ENCODE data around the gene PPP1R27. TPM values are rescaled to one million over a fixed set of nuclear protein-coding genes. Genes with fewer than 3 reads are reported as not detected.

The PPP1R27 gene
- polyA plus RNA-seq, 2 of the 4 experiments (the other 2 are of a cell fraction): 0.09 TPM; not detected in 1

DNA sequence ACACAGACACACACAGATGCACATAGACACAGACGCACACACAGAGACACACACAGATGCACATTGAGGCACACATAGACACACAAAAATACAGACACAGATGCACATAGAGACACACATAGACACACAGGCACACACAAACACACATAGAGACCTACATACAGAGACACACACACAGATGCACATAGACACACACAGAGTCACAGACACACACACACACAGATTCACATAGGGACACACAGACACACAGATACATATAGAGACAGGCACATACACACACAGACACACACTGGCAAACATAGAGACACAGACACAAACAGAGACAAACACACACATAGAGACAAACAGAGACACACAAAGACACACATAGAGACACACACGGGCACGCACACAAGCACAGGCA, 40.8 kb downstream of the PPP1R27 start:
- no peak for DNase-seq (ENCODE audit: low read depth in 1 of 2, low spot score in 1 of 2)
- H3K9me3 ChIP-seq: no peaks in the 10 kb centered on the region
- no peak for TF ChIP-seq BHLHE40 (IDR thresholded peaks at IDR 0.05; ENCODE audit: low read depth, low read length)
- TF ChIP-seq RARB (CRISPR knock-in tag; IDR thresholded peaks at IDR 0.05): no peak
- TF ChIP-seq PHF8 (IDR thresholded peaks at IDR 0.05; ENCODE audit: borderline replicate concordance, low read depth): no peak
- TF ChIP-seq JUNB (IDR thresholded peaks at IDR 0.05): no peak
- no peak for TF ChIP-seq MAZ (IDR thresholded peaks at IDR 0.05; ENCODE audit: borderline replicate concordance, low read depth, low read length)
- TF ChIP-seq EHF (CRISPR knock-in tag; IDR thresholded peaks at IDR 0.05): no peak
- FAIRE-seq: no peak
- H3K4me3 ChIP-seq: no peak overlapping the region
- CTCF ChIA-PET: interaction anchor here (1.0 kb wide), 2 partner anchors 28 to 61 kb away, joined by 3 to 4 read pairs; no protein-coding TSS in a partner anchor
- H3K27ac ChIP-seq: no peak overlapping the region
- WGBS (ENCODE audit: missing lambda C conversion rate): 94% methylated on average over 3 of the region's 3 CpGs
- POLR2A ChIA-PET: no interaction called here
- H3K4me1 ChIP-seq: no peaks in the 10 kb centered on the region
- ATAC-seq: no peak; a peak in 1 of 6 replicates
- no peak overlapping the region for H3K4me2 ChIP-seq

DNA sequence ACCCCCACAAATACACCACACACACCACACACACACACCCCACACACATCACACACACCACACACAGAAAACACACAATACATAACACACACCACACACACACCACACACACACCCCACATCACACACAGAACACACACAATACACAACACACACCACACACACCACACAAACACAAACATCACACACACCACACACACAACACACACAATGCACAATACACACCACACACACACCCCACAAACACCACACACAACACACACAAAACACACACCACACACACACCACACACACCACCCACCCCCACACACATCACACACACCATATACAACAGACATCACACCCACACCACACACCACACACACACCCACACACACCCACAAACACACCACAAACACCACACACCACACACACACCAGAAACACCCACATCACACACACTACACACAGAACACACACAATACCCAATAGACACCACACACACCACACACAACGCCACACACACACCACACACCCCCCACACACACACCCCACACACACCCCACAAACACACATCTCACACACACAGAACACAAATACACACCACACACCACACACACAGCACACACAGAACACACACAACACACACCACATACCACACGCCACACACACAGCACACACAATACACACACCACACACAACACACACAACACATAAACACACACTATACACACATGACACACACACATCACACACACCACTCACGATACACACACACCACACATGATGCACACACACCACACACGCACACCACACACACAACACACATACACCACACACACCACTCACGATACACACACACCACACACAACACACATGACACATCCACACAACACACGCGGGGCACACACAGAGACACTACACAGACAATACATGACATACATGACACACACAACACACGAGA, 41.9 kb downstream of the PPP1R27 start:
- Histone ChIP-seq H3K4me2 (no peak overlapping the region), H3K9me3 (no peaks in the 10 kb centered on the region), H3K4me3 (no peak overlapping the region), H3K27ac (no peak overlapping the region), H3K4me1 (no peaks in the 10 kb centered on the region)
- FAIRE-seq: no peak
- ChIA-PET CTCF (no interaction called here), POLR2A (no interaction called here)
- TF ChIP-seq HEYL (CRISPR knock-in tag; IDR thresholded peaks at IDR 0.05): no peak
- TF ChIP-seq, protein P1, sequence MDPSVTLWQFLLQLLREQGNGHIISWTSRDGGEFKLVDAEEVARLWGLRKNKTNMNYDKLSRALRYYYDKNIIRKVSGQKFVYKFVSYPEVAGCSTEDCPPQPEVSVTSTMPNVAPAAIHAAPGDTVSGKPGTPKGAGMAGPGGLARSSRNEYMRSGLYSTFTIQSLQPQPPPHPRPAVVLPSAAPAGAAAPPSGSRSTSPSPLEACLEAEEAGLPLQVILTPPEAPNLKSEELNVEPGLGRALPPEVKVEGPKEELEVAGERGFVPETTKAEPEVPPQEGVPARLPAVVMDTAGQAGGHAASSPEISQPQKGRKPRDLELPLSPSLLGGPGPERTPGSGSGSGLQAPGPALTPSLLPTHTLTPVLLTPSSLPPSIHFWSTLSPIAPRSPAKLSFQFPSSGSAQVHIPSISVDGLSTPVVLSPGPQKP (IDR thresholded peaks at IDR 0.05; ENCODE audit: low read depth, low read length): no peak
- TF ChIP-seq HDAC2 (IDR thresholded peaks at IDR 0.05): no peak
- TF ChIP-seq, protein P2, sequence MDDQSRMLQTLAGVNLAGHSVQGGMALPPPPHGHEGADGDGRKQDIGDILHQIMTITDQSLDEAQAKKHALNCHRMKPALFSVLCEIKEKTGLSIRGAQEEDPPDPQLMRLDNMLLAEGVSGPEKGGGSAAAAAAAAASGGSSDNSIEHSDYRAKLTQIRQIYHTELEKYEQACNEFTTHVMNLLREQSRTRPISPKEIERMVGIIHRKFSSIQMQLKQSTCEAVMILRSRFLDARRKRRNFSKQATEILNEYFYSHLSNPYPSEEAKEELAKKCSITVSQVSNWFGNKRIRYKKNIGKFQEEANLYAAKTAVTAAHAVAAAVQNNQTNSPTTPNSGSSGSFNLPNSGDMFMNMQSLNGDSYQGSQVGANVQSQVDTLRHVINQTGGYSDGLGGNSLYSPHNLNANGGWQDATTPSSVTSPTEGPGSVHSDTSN (IDR thresholded peaks at IDR 0.05): no peak
- no peak for TF ChIP-seq CBX2 (IDR thresholded peaks at IDR 0.05; ENCODE audit: borderline replicate concordance, low read depth)
- TF ChIP-seq SMC3 (IDR thresholded peaks at IDR 0.05): no peak
- TF ChIP-seq RCOR1 (IDR thresholded peaks at IDR 0.05; ENCODE audit: low read depth, low read length): no peak
- TF ChIP-seq ZC3H11A (IDR thresholded peaks at IDR 0.05): no peak
- no peak for TF ChIP-seq PHF8 (IDR thresholded peaks at IDR 0.05; ENCODE audit: borderline replicate concordance, low read depth)
- TF ChIP-seq, protein P3, sequence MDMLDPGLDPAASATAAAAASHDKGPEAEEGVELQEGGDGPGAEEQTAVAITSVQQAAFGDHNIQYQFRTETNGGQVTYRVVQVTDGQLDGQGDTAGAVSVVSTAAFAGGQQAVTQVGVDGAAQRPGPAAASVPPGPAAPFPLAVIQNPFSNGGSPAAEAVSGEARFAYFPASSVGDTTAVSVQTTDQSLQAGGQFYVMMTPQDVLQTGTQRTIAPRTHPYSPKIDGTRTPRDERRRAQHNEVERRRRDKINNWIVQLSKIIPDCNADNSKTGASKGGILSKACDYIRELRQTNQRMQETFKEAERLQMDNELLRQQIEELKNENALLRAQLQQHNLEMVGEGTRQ (IDR thresholded peaks at IDR 0.05): no peak
- DNase-seq (ENCODE audit: low read depth in 1 of 2, low spot score in 1 of 2): no peak
- WGBS (ENCODE audit: missing lambda C conversion rate): 66% methylated on average over 8 of the region's 8 CpGs
- ATAC-seq: peak in 1 of 2 experiments; percentile 30; a peak in 1 of 6 replicates

Other genes with a start within 250 kb of the PPP1R27 start
- 101 and 130 TPM in 2 replicates for gene NPLOC4, start 197.9 kb downstream of the PPP1R27 start, polyA plus RNA-seq (2011; rRNA removed)
- 91.1 to 98.5 TPM (median 92.2 TPM) in 3 replicates for gene NPLOC4, start 197.9 kb downstream of the PPP1R27 start, polyA plus RNA-seq (2017; fragmentation: RNase III; extraction: RNeasy Plus Mini Kit Qiagen cat#74134 plus additional on column Dnase treatment)
- gene TSPAN10, start 197.9 kb downstream of the PPP1R27 start, polyA plus RNA-seq (2011; rRNA removed): 1.4 and 1.7 TPM in 2 replicates
- 5.4 to 7.1 TPM (median 6.3 TPM) in 3 replicates for gene TSPAN10, start 197.9 kb downstream of the PPP1R27 start, polyA plus RNA-seq (2017; fragmentation: RNase III; extraction: RNeasy Plus Mini Kit Qiagen cat#74134 plus additional on column Dnase treatment)
- gene PDE6G, start 178.5 kb downstream of the PPP1R27 start, polyA plus RNA-seq (2011; rRNA removed): 1.0 and 1.2 TPM in 2 replicates
- 0.90 to 2.0 TPM (median 1.2 TPM) in 3 replicates for gene PDE6G, start 178.5 kb downstream of the PPP1R27 start, polyA plus RNA-seq (2017; fragmentation: RNase III; extraction: RNeasy Plus Mini Kit Qiagen cat#74134 plus additional on column Dnase treatment)
- 34.6 and 38.7 TPM in 2 replicates for gene OXLD1, start 168.4 kb downstream of the PPP1R27 start, polyA plus RNA-seq (2011; rRNA removed)
- 43.9 to 47.7 TPM (median 47.1 TPM) in 3 replicates for gene OXLD1, start 168.4 kb downstream of the PPP1R27 start, polyA plus RNA-seq (2017; fragmentation: RNase III; extraction: RNeasy Plus Mini Kit Qiagen cat#74134 plus additional on column Dnase treatment)
- 16.6 and 22.6 TPM in 2 replicates for gene CCDC137, start 168.3 kb downstream of the PPP1R27 start, polyA plus RNA-seq (2011; rRNA removed)
- gene CCDC137, start 168.3 kb downstream of the PPP1R27 start, polyA plus RNA-seq (2017; fragmentation: RNase III; extraction: RNeasy Plus Mini Kit Qiagen cat#74134 plus additional on column Dnase treatment): 55.0 to 59.7 TPM (median 55.6 TPM) in 3 replicates
- 43.8 and 45.2 TPM in 2 replicates for gene ARL16, start 151.3 kb downstream of the PPP1R27 start, polyA plus RNA-seq (2011; rRNA removed)
- 52.8 to 55.8 TPM (median 53.6 TPM) in 3 replicates for gene ARL16, start 151.3 kb downstream of the PPP1R27 start, polyA plus RNA-seq (2017; fragmentation: RNase III; extraction: RNeasy Plus Mini Kit Qiagen cat#74134 plus additional on column Dnase treatment)
- gene HGS, start 151.0 kb downstream of the PPP1R27 start, polyA plus RNA-seq (2011; rRNA removed): 75.7 and 85.9 TPM in 2 replicates
- gene HGS, start 151.0 kb downstream of the PPP1R27 start, polyA plus RNA-seq (2017; fragmentation: RNase III; extraction: RNeasy Plus Mini Kit Qiagen cat#74134 plus additional on column Dnase treatment): 127 to 130 TPM (median 129 TPM) in 3 replicates
- gene MRPL12, start 131.7 kb downstream of the PPP1R27 start, polyA plus RNA-seq (2011; rRNA removed): 152 and 161 TPM in 2 replicates
- 197 to 233 TPM (median 215 TPM) in 3 replicates for gene MRPL12, start 131.7 kb downstream of the PPP1R27 start, polyA plus RNA-seq (2017; fragmentation: RNase III; extraction: RNeasy Plus Mini Kit Qiagen cat#74134 plus additional on column Dnase treatment)
- gene SLC25A10, start 122.8 kb downstream of the PPP1R27 start, polyA plus RNA-seq (2011; rRNA removed): 20.0 and 25.8 TPM in 2 replicates
- 43.4 to 47.1 TPM (median 47.0 TPM) in 3 replicates for gene SLC25A10, start 122.8 kb downstream of the PPP1R27 start, polyA plus RNA-seq (2017; fragmentation: RNase III; extraction: RNeasy Plus Mini Kit Qiagen cat#74134 plus additional on column Dnase treatment)
- 0.05 and 0.19 TPM in 2 replicates for gene GCGR, start 30.9 kb downstream of the PPP1R27 start, polyA plus RNA-seq (2011; rRNA removed)
- gene GCGR, start 30.9 kb downstream of the PPP1R27 start, polyA plus RNA-seq (2017; fragmentation: RNase III; extraction: RNeasy Plus Mini Kit Qiagen cat#74134 plus additional on column Dnase treatment): 0.37 to 0.46 TPM (median 0.45 TPM) in 3 replicates
- gene MCRIP1, start 1.8 kb downstream of the PPP1R27 start, polyA plus RNA-seq (2011; rRNA removed): 30.9 and 32.0 TPM in 2 replicates
- gene MCRIP1, start 1.8 kb downstream of the PPP1R27 start, polyA plus RNA-seq (2017; fragmentation: RNase III; extraction: RNeasy Plus Mini Kit Qiagen cat#74134 plus additional on column Dnase treatment): 43.9 to 51.0 TPM (median 45.1 TPM) in 3 replicates
- 102 and 285 TPM in 2 replicates for gene P4HB, start 25.5 kb upstream of the PPP1R27 start, polyA plus RNA-seq (2011; rRNA removed)
- 606 to 622 TPM (median 607 TPM) in 3 replicates for gene P4HB, start 25.5 kb upstream of the PPP1R27 start, polyA plus RNA-seq (2017; fragmentation: RNase III; extraction: RNeasy Plus Mini Kit Qiagen cat#74134 plus additional on column Dnase treatment)
- 44.3 and 64.0 TPM in 2 replicates for gene ARHGDIA, start 36.3 kb upstream of the PPP1R27 start, polyA plus RNA-seq (2011; rRNA removed)
- gene ARHGDIA, start 36.3 kb upstream of the PPP1R27 start, polyA plus RNA-seq (2017; fragmentation: RNase III; extraction: RNeasy Plus Mini Kit Qiagen cat#74134 plus additional on column Dnase treatment): 497 to 567 TPM (median 503 TPM) in 3 replicates
- 125 and 130 TPM in 2 replicates for gene ALYREF, start 56.5 kb upstream of the PPP1R27 start, polyA plus RNA-seq (2011; rRNA removed)
- gene ALYREF, start 56.5 kb upstream of the PPP1R27 start, polyA plus RNA-seq (2017; fragmentation: RNase III; extraction: RNeasy Plus Mini Kit Qiagen cat#74134 plus additional on column Dnase treatment): 135 to 164 TPM (median 141 TPM) in 3 replicates
- gene ANAPC11, start 56.7 kb upstream of the PPP1R27 start, polyA plus RNA-seq (2011; rRNA removed): 351 and 428 TPM in 2 replicates
- gene ANAPC11, start 56.7 kb upstream of the PPP1R27 start, polyA plus RNA-seq (2017; fragmentation: RNase III; extraction: RNeasy Plus Mini Kit Qiagen cat#74134 plus additional on column Dnase treatment): 352 to 382 TPM (median 377 TPM) in 3 replicates
- gene NPB, start 67.2 kb upstream of the PPP1R27 start, polyA plus RNA-seq (2011; rRNA removed): 0.34 and 0.41 TPM in 2 replicates
- 0.29 to 0.45 TPM (median 0.38 TPM) in 3 replicates for gene NPB, start 67.2 kb upstream of the PPP1R27 start, polyA plus RNA-seq (2017; fragmentation: RNase III; extraction: RNeasy Plus Mini Kit Qiagen cat#74134 plus additional on column Dnase treatment)
- gene PCYT2, start 76.3 kb upstream of the PPP1R27 start, polyA plus RNA-seq (2011; rRNA removed): 7.1 and 7.7 TPM in 2 replicates
- 14.8 to 17.0 TPM (median 16.3 TPM) in 3 replicates for gene PCYT2, start 76.3 kb upstream of the PPP1R27 start, polyA plus RNA-seq (2017; fragmentation: RNase III; extraction: RNeasy Plus Mini Kit Qiagen cat#74134 plus additional on column Dnase treatment)
- 9.8 and 13.7 TPM in 2 replicates for gene SIRT7, start 83.1 kb upstream of the PPP1R27 start, polyA plus RNA-seq (2011; rRNA removed)
- 34.0 to 35.2 TPM (median 34.8 TPM) in 3 replicates for gene SIRT7, start 83.1 kb upstream of the PPP1R27 start, polyA plus RNA-seq (2017; fragmentation: RNase III; extraction: RNeasy Plus Mini Kit Qiagen cat#74134 plus additional on column Dnase treatment)
- 41.6 and 47.9 TPM in 2 replicates for gene MAFG, start 92.7 kb upstream of the PPP1R27 start, polyA plus RNA-seq (2011; rRNA removed)
- 49.8 to 57.9 TPM (median 52.4 TPM) in 3 replicates for gene MAFG, start 92.7 kb upstream of the PPP1R27 start, polyA plus RNA-seq (2017; fragmentation: RNase III; extraction: RNeasy Plus Mini Kit Qiagen cat#74134 plus additional on column Dnase treatment)
- 77.1 and 81.4 TPM in 2 replicates for gene PYCR1, start 102.2 kb upstream of the PPP1R27 start, polyA plus RNA-seq (2011; rRNA removed)
- gene PYCR1, start 102.2 kb upstream of the PPP1R27 start, polyA plus RNA-seq (2017; fragmentation: RNase III; extraction: RNeasy Plus Mini Kit Qiagen cat#74134 plus additional on column Dnase treatment): 81.4 to 93.3 TPM (median 87.2 TPM) in 3 replicates
- not detected in 2 replicates for gene MYADML2, start 112.2 kb upstream of the PPP1R27 start, polyA plus RNA-seq (2011; rRNA removed)
- not detected in 3 replicates for gene MYADML2, start 112.2 kb upstream of the PPP1R27 start, polyA plus RNA-seq (2017; fragmentation: RNase III; extraction: RNeasy Plus Mini Kit Qiagen cat#74134 plus additional on column Dnase treatment)
- gene NOTUM, start 126.1 kb upstream of the PPP1R27 start, polyA plus RNA-seq (2011; rRNA removed): 0.06 and 0.08 TPM in 2 replicates
- gene NOTUM, start 126.1 kb upstream of the PPP1R27 start, polyA plus RNA-seq (2017; fragmentation: RNase III; extraction: RNeasy Plus Mini Kit Qiagen cat#74134 plus additional on column Dnase treatment): 0.45 to 0.92 TPM (median 0.91 TPM) in 3 replicates
- 10.3 and 12.3 TPM in 2 replicates for gene ASPSCR1, start 142.6 kb upstream of the PPP1R27 start, polyA plus RNA-seq (2011; rRNA removed)
- gene ASPSCR1, start 142.6 kb upstream of the PPP1R27 start, polyA plus RNA-seq (2017; fragmentation: RNase III; extraction: RNeasy Plus Mini Kit Qiagen cat#74134 plus additional on column Dnase treatment): 24.5 to 29.4 TPM (median 25.7 TPM) in 3 replicates
- gene CENPX, start 187.8 kb upstream of the PPP1R27 start, polyA plus RNA-seq (2011; rRNA removed): 79.4 and 80.5 TPM in 2 replicates
- 208 to 231 TPM (median 222 TPM) in 3 replicates for gene CENPX, start 187.8 kb upstream of the PPP1R27 start, polyA plus RNA-seq (2017; fragmentation: RNase III; extraction: RNeasy Plus Mini Kit Qiagen cat#74134 plus additional on column Dnase treatment)
- 6.0 and 6.4 TPM in 2 replicates for gene LRRC45, start 188.3 kb upstream of the PPP1R27 start, polyA plus RNA-seq (2011; rRNA removed)
- gene LRRC45, start 188.3 kb upstream of the PPP1R27 start, polyA plus RNA-seq (2017; fragmentation: RNase III; extraction: RNeasy Plus Mini Kit Qiagen cat#74134 plus additional on column Dnase treatment): 19.1 to 24.5 TPM (median 21.6 TPM) in 3 replicates
- 9.9 and 11.9 TPM in 2 replicates for gene RAC3, start 196.6 kb upstream of the PPP1R27 start, polyA plus RNA-seq (2011; rRNA removed)
- gene RAC3, start 196.6 kb upstream of the PPP1R27 start, polyA plus RNA-seq (2017; fragmentation: RNase III; extraction: RNeasy Plus Mini Kit Qiagen cat#74134 plus additional on column Dnase treatment): 19.9 to 21.0 TPM (median 20.4 TPM) in 3 replicates
- gene DCXR, start 202.6 kb upstream of the PPP1R27 start, polyA plus RNA-seq (2011; rRNA removed): 39.3 and 48.3 TPM in 2 replicates
- 62.0 to 70.7 TPM (median 69.6 TPM) in 3 replicates for gene DCXR, start 202.6 kb upstream of the PPP1R27 start, polyA plus RNA-seq (2017; fragmentation: RNase III; extraction: RNeasy Plus Mini Kit Qiagen cat#74134 plus additional on column Dnase treatment)
- gene RFNG, start 216.8 kb upstream of the PPP1R27 start, polyA plus RNA-seq (2011; rRNA removed): 8.4 and 8.9 TPM in 2 replicates
- 21.3 to 31.5 TPM (median 25.7 TPM) in 3 replicates for gene RFNG, start 216.8 kb upstream of the PPP1R27 start, polyA plus RNA-seq (2017; fragmentation: RNase III; extraction: RNeasy Plus Mini Kit Qiagen cat#74134 plus additional on column Dnase treatment)
- 89.4 and 93.8 TPM in 2 replicates for gene GPS1, start 216.8 kb upstream of the PPP1R27 start, polyA plus RNA-seq (2011; rRNA removed)
- 122 to 130 TPM (median 126 TPM) in 3 replicates for gene GPS1, start 216.8 kb upstream of the PPP1R27 start, polyA plus RNA-seq (2017; fragmentation: RNase III; extraction: RNeasy Plus Mini Kit Qiagen cat#74134 plus additional on column Dnase treatment)
- gene DUS1L, start 230.8 kb upstream of the PPP1R27 start, polyA plus RNA-seq (2011; rRNA removed): 48.1 and 59.5 TPM in 2 replicates
- 81.5 to 84.8 TPM (median 83.6 TPM) in 3 replicates for gene DUS1L, start 230.8 kb upstream of the PPP1R27 start, polyA plus RNA-seq (2017; fragmentation: RNase III; extraction: RNeasy Plus Mini Kit Qiagen cat#74134 plus additional on column Dnase treatment)

Measured in A549 (cell line).